Measurements from ENCODE around the gene DCPS.
"Not testable (repeated sequence)": the region's sequence is repeated elsewhere in the genome, so short reads cannot be mapped to it uniquely, and the experiment has no call there.

Gene DCPS

GRCh38 chr11:126345759-126346585, 42.1 kb downstream of the DCPS start:
- no peak for DNase-seq (ENCODE audit: low read depth)

GRCh38 chr11:126346586-126346940, 42.7 kb downstream of the DCPS start:
- no peak for DNase-seq (ENCODE audit: low read depth)

DNA sequence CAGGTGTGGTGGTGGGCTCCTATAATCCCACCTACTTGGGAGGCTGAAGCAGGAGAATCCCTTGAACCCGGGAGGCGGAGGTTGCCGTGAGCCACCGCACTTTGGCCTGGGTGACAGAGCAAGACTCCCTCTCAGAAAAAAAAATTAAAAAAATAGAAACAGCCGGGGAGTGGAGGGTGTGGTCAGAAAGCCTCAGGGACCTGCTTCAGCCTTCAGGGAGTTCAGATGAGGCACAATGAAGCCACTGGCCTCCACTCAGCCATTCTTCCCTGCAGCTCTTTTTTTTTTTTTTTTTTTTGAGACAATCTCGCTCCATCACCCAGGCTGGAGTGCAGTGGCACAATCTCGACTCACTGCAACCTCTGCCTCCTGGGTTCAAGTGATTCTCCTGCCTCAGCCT, 43.1 kb downstream of the DCPS start:
- not testable (repeated sequence) for DNase-seq (ENCODE audit: low read depth)

DNA sequence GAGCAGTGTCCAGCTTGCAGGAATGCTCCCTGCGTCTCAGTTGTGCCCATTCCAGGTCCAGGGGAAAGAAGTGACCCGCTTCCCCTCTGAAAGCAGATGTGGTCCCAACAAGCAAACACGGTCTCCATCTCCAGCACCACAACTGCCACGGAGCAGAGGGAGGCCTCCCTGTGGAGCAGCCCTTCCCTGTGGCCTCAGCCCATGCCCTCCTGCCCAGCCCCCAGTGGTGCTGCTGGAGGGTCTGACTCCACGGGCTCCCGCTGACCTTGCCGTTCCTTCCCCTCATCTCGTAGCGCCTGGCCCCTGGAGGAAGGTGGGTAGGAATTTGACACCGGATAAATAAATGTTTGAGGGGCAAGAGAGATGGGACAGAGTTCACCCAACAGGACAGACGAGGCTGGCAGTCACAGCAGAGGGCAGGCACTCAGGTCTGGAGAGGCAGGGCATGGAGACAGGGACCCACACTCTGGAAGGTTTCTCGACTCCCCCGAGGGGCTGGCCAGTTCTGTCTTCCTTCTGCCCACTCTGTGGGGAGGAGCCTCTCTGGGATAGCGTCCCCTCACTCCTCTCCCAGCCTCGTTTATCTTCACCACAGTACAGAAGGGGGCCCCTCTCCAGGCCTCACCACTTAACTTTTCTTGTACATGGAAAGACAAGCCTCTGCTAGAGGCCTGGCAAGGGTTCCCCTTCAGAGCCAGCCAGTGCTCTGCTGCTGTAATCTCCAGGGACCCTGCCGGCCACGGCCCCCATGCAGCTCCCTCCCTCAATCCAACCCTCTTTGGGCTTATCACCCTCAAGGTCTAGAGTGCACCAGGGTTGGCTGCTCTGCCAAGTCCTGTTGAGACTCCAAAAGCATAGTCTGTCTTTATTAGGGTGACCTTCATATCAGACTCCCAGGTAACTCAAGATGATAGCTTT, 44.1 kb downstream of the DCPS start:
- DNase-seq (ENCODE audit: low read depth) = no peak

- no peak for DNase-seq (ENCODE audit: low read depth)
These were observed 45.1 kb downstream of the DCPS start for GRCh38 chr11:126348806-126349582.

GRCh38 chr11:126350836-126351235, 47.0 kb downstream of the DCPS start:
- no peak for DNase-seq (ENCODE audit: low read depth)

DNA sequence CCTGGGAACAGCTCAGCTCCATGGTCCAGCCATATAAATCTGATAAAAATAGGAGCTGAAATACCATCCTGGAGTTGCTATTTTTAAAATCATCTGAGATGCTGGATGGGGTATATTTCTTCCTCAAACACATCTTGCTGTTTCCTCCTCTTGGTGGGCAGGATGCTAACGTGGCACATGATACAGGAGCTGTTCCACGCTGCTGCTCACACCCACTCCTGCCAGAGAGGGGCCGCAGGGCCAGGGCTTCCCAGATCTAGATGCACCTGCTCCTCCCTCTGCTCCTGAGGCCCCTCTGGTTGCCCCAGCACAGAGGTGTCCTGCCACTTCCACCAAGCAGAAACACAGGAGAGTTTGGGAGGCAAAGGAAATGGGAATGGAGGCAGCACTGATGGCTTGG, 48.3 kb downstream of the DCPS start:
- DNase-seq (ENCODE audit: low read depth) = no peak

DNA sequence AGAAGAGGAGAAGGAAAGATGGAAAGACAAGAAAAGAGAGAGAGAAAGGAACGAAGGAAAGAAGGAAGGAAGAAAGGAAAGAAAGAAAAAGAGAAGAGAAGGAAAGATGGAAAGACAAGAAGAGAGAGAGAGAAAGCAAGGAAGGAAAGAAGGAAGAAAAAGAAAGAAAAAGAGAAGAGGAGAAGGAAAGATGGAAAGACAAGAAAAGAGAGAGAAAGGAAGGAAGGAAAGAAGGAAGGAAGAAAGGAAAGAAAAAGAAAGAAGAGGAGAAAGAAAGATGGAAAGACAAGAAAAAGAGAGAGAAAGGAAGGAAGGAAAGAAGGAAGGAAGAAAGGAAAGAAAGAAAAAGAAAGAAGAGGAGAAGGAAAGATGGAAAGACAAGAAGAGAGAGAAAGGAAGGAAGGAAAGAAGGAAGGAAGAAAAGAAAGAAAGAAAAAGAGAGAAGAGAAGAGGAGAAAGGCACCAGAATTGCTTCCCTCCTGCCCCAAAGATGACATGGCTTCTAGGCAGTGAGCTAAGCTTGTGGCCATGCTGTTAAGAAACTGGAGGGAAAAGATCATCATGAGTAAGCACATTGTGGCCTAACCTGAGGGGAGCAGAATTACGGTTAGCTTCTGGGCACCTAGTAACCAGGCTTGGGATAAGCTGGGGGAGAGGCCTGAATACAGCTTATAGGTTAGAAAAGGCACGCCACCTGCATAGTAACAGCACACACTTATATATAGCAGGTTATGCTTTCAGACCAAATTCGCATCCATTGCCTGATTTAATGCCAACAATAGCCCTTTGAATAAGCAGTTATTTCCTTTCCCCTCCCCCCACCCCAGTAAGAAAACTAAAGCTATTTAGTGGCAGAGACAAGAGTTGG, 49.3 kb downstream of the DCPS start:
- DNase-seq (ENCODE audit: low read depth) = no peak

GRCh38 chr11:126354631-126355323, 50.9 kb downstream of the DCPS start:
- no peak for DNase-seq (ENCODE audit: low read depth)

- peak; percentile 60 for DNase-seq (ENCODE audit: low read depth)
These were observed 51.6 kb downstream of the DCPS start, which contains the start of gene ST3GAL4 for GRCh38 chr11:126355324-126355925. ST3GAL4 (plus strand) TSS chr11:126355686; CDS start chr11:126406156, 50,470 bp downstream.

DNA sequence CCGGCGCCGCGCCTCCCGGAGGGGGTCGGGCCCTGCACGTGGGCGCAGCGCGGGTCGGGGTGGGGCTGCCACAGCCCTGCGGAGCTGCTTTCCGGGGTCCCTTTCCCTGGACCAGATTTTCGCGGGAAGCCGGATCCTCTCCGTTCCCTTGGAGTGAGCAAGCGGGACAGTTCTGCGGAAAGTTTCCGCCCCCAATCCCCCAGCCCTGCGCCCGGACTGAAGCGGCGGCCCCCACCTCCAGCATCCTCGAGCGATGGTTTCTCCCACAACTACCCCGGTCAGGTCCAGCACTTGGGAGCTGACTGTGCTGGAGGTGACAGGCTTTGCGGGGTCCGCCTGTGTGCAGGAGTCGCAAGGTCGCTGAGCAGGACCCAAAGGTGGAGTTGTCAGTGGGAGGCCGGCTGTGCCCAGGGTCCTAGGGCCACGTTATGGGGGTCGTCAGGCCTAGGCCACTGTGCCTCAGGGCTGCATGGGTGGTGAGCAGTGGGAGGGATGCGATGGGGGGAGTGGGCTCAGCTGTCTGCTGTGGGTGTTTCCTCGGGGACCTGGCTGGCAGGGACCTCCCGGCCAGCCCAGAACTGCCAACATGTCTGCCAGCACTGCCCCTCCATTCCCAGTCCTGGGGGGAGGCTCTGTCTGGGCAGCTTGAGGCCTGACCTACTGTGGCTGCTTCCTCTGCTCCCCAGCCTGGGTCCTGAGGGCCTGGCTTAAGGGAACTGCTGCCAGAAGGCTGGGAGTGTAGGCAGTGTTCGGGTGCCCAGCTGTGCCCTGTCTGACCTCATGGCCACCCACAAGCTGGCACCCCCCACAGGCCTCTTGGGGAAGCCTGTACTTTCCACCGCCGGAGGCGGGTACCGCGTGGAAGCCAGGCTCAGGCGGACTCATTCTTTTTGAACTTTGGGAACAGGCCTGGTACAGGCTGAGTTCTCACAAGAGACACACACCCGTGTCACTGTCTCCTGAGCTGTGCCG, 52.4 kb downstream of the DCPS start:
- no peak for DNase-seq (ENCODE audit: low read depth)

- DNase-seq (ENCODE audit: low read depth) = no peak
These were observed 53.4 kb downstream of the DCPS start for GRCh38 chr11:126357055-126357962.

DNA sequence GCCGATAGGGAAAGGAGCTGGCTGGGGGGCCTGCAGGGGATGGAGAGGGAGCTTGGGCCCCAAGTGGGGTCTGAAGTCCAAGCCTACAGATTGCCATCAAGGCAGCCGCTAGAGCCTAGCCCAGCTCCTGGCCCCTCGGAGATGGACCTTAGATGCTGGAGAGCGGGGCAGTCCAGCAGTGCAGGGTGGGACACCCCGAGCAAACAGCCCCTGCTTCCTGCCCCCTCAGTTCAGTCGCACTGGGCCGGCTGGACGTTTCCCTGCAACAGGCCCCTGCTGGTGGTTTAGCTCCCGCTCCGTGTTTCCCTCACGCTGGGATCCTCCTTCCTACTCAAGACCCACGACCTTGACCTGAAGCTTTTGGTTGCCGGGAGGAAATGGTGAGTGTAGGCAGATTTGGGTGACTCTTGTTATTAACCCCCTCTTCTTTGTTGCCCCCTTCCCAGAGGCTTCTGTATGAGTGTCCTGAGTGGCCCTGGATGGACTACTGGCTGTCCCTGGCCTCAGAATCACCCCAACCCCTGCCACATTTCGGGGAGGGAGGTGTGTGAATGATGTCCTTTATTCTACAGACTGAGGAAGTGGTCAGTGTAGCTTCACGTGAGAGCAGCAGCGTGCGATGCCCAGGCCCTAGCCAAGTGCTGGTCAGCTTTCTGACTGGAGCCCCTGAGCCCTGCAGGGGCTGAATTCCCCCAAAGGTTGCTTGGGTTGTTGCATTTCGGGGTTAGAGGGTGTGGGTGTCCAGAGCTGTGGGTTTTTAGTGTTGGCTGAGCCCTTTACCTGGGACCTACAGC, 54.3 kb downstream of the DCPS start:
- no peak for DNase-seq (ENCODE audit: low read depth)

GRCh38 chr11:126358763-126359160, 54.9 kb downstream of the DCPS start:
- no peak for DNase-seq (ENCODE audit: low read depth)

DNA sequence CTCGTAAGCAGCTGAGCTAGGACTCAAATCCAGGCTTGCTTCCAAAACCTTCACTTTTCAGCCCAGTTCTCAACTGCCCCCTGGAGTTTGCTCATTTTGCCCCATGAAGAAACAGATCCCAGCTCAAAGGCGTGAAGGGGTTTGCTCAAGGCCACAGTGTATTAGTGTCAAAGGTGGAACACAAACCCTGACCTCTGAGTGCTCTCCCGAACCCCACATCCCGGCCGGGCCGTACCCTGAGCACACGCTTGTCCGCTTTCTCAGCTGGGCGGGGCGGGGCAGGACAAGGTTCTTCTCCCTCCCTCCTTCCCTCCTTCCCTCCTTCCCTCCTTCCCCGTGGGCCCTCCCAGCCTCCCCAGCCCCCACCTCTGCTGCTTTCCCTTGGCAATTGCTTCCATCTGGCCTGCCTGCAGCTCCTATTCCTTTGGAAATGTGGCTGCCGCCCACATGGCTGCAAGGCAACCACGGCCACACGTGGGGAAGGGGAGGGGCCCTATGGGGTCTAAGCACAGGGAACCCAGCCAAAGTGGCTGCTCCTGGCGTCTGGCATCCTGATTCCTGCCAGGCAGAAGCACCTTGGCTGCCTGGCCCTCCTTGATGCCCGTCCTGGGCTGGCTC, 55.7 kb downstream of the DCPS start:
- no peak for DNase-seq (ENCODE audit: low read depth)

- no peak for DNase-seq (ENCODE audit: low read depth)
These were observed 56.2 kb downstream of the DCPS start for GRCh38 chr11:126360049-126360446.

- DNase-seq (ENCODE audit: low read depth) = no peak
These were observed 57.5 kb downstream of the DCPS start for GRCh38 chr11:126361400-126361799.
